Tibial nerve (tissue), 4 donors: Measurements from ENCODE around the gene TM9SF3. TPM values are rescaled to one million over a fixed set of nuclear protein-coding genes. Genes with fewer than 3 reads are reported as not detected.

Experiments used
- DNase-seq, 2 donors: peaks; one replicate each; pipeline ENCODE4 v3.0.0-alpha.2; 2019; ENCODE audit warnings: low spot score in 2 of 2
- H3K27ac ChIP-seq, 4 donors: fragments of 200-600 bp; sonication (generic) in 3 of 4; one replicate each; pipeline ENCODE4 v1.5.1; 2017 to 2019; ENCODE audit warnings: mild to moderate bottlenecking in 1 of 4
- H3K27me3 ChIP-seq, 2 donors: fragments of 200-600 bp; sonication (generic) in 1 of 2; one replicate each; pipeline versions ENCODE4 v1.5.1 to v1.6.0; 2017 to 2019
- H3K36me3 ChIP-seq, 3 donors: fragments of 200-600 bp; sonication (generic); one replicate each; pipeline ENCODE4 v1.5.1; 2018 to 2019
- H3K4me1 ChIP-seq, 4 donors: fragments of 200-600 bp; sonication (generic) in 3 of 4; one replicate each; pipeline ENCODE4 v1.5.1; 2017 to 2019
- H3K4me3 ChIP-seq, 4 donors: fragments of 200-600 bp; sonication (generic) in 3 of 4; one replicate each; pipeline ENCODE4 v1.5.1; 2017 to 2019; ENCODE audit warnings: mild to moderate bottlenecking in 1 of 4, moderate library complexity in 1 of 4
- H3K9me3 ChIP-seq, 4 donors: fragments of 200-600 bp; sonication (generic) in 3 of 4; one replicate each; pipeline ENCODE4 v1.5.1; 2017 to 2019
- EP300 ChIP-seq, 2 donors: sonication (generic); formaldehyde crosslinking; IDR thresholded peaks; one replicate each; pipeline ENCODE4 v1.6.1; 2017; ENCODE audit warnings: antibody characterized with exemption in 2 of 2, mild to moderate bottlenecking in 1 of 2
- POLR2A ChIP-seq, 2 donors: fragments of 450-650 bp; IDR thresholded peaks; one replicate each; pipeline ENCODE4 v1.6.1; 2017; ENCODE audit warnings: antibody characterized with exemption in 2 of 2, mild to moderate bottlenecking in 2 of 2, moderate library complexity in 2 of 2
- WGBS, 2 donors: methylation state at CpG; one replicate each; pipeline ENCODE4 v1.1.5; 2018; 5-methylcytosine and 5-hydroxymethylcytosine counted together
- total RNA-seq, 4 donors: library from RNA; depleted of rRNA; stranded (reverse); fragments of >200 nt; gene quantifications; one replicate each; pipeline ENCODE4 v1.1.0, GENCODE V29; 2016
- TF ChIP-seq, protein P1 (sequence below), 5 experiments: fragments of 200-600 bp in 3 of 5; fragments of 450-650 bp in 2 of 5; sonication (generic) in 3 of 5; IDR thresholded peaks; one replicate each; pipeline ENCODE4 v1.5.1; 2016 to 2019; ENCODE audit warnings: antibody characterized with exemption in 5 of 5, mild to moderate bottlenecking in 3 of 5, moderate library complexity in 2 of 5

TM9SF3 gene
- total RNA-seq, 4 donors from 2014 or later = 79.5 to 98.8 (median 90.2) TPM

DNA sequence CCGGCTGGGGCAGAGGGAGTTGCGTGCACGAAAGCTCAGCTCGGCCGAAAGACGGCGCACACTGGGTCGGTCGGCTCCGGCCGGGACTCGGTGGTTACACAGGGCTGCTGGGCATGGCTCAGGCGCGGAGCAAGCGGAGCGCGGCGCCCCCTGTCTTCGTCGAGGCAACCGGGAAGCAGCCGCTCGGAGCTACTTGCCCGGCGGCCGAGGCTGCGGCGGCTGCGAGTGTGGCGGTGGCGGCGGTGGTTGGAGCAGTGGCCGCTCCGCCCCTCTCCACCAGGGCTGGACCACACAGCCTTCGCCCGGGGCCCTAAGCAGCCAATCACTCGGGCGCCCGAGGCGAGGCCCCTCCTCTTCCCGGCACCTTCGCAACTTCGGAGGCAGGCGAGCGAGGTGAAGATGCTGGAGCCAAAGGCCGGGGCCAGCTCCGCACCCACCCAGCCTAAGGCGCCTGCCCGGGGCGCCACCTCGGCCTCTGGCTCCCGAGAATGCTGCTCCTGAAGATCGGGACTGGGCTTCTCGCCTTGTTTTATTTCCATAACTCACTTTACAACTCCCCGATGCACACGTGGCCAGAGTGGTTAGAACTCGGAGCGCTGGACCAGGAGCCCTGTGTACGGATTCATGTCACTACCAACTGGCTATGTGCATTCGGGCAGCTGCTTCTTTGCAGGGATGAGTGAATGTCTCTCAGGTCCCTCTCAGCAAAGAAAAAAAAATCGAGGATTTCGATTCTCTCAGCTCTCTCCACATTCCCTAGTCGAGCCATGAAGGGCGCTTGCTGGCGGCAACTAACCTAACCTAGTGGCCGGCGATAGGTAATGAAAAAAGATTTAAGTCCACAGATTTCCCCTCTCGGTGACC lies 72.9 kb downstream of the TM9SF3 start, which contains the start of gene TLL2:
Gene TLL2 (minus strand): TSS at position 229 of the 864 bp plus-strand sequence. CDS start 241 bp downstream, outside the sequence.
- DNase-seq = peak; percentile 58 to 63
- 2 to 3% methylated on average over 28 to 51 of the region's 68 CpGs for WGBS, 2 donors
- TF ChIP-seq, protein P1, sequence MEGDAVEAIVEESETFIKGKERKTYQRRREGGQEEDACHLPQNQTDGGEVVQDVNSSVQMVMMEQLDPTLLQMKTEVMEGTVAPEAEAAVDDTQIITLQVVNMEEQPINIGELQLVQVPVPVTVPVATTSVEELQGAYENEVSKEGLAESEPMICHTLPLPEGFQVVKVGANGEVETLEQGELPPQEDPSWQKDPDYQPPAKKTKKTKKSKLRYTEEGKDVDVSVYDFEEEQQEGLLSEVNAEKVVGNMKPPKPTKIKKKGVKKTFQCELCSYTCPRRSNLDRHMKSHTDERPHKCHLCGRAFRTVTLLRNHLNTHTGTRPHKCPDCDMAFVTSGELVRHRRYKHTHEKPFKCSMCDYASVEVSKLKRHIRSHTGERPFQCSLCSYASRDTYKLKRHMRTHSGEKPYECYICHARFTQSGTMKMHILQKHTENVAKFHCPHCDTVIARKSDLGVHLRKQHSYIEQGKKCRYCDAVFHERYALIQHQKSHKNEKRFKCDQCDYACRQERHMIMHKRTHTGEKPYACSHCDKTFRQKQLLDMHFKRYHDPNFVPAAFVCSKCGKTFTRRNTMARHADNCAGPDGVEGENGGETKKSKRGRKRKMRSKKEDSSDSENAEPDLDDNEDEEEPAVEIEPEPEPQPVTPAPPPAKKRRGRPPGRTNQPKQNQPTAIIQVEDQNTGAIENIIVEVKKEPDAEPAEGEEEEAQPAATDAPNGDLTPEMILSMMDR (IDR thresholded peaks at IDR 0.05) = peak; percentile 54 to 90 (median 80)
- TF ChIP-seq POLR2A (IDR thresholded peaks at IDR 0.05) = peak in 1 of 2 donors; percentile 30
- peak in 1 of 2 donors; percentile 71 for TF ChIP-seq EP300 (IDR thresholded peaks at IDR 0.05)
- peaks cover 0 to 15% of the 10 kb centered on the region in 2 donors for H3K27me3 ChIP-seq
- peaks cover 0 to 25% (median 15%) of the 10 kb centered on the region in 4 donors for H3K4me1 ChIP-seq
- H3K36me3 ChIP-seq = no peaks in the 10 kb centered on the region
- H3K9me3 ChIP-seq = no peaks in the 10 kb centered on the region
- H3K4me3 ChIP-seq = peak within 1 kb of the TSS; percentile 37 to 64 (median 49)
- peak within 1 kb of the TSS in 1 of 4 donors; percentile 25 for H3K27ac ChIP-seq

DNA sequence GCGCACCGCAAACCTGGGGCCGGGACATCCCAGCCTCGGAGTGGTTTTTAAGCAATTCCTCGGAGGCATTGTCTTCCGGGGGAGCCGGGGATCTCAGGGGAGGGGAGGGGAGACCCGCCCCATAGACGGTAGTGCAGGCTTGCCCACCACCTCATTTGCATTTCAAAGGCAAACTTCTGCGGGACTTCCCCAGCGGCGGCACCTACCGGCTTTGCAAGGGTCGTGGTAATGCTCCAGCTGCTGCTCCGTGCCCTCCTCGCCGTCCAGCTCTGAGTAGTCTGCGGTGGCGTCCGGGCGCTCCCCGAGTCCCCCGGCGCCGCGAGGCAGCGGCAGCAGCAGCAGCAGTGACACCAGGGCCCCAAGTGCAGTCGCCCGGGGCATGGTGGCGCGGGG lies 73.5 kb downstream of the TM9SF3 start:
- Histone ChIP-seq H3K4me3 (peak overlapping the region; percentile 37 to 64 (median 49)), H3K4me1 (peaks cover 0 to 25% (median 15%) of the 10 kb centered on the region in 4 donors), H3K27me3 (peaks cover 0 to 15% of the 10 kb centered on the region in 2 donors), H3K27ac (peak overlapping the region in 1 of 4 donors; percentile 25), H3K36me3 (no peaks in the 10 kb centered on the region), H3K9me3 (no peaks in the 10 kb centered on the region)
- DNase-seq = no peak
- TF ChIP-seq POLR2A (IDR thresholded peaks at IDR 0.05) = no peak
- 0 to 1% methylated on average over 24 to 31 of the region's 31 CpGs for WGBS, 2 donors

DNA sequence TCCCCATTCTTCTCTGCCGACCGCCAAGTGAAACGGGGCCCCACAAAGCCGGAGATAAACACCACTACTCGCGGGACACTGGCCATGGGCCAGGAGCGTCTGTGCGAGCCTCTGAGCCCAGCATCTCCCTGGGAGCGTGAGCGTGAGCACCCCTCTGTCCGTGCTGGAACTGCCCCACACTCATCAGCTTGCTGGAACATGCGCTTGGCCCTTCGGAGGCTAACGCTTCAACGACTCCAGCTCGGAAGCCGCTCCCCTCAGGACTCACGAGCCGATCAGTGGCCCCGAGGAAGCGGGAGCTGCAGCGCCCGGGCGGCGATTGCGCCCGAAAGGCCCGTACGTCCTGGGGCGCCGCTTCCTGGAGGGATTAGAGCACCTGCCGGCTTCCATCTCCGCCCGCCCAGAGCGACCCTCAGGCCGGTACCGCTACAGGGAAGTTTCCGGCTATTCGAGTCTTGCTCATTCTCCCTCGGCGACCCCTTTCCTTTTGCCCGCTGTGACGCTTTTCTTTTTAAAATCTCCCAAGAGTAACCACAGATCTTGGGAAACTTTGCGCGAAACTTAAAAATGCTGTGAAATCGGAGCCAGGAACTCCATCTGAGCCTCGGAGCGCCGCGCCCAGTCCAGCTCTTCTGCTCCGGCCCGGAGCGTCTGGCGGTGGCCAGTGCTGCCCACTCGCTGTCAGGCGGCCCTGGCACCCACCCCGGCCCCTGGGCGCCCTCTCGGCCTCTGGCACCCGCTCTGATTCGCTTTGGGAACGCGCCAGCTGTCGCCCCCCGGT lies 74.1 kb downstream of the TM9SF3 start:
- no peak for DNase-seq
- Histone ChIP-seq H3K27ac (peak overlapping the region in 1 of 4 donors; percentile 25), H3K27me3 (peaks cover 0 to 15% of the 10 kb centered on the region in 2 donors), H3K36me3 (no peaks in the 10 kb centered on the region), H3K4me3 (peak overlapping the region; percentile 37 to 64 (median 49)), H3K4me1 (peaks cover 0 to 25% (median 15%) of the 10 kb centered on the region in 4 donors), H3K9me3 (no peaks in the 10 kb centered on the region)
- WGBS, 2 donors = 0 to 1% methylated on average over 27 to 62 of the region's 65 CpGs
- no peak for TF ChIP-seq POLR2A (IDR thresholded peaks at IDR 0.05)
- no peak for TF ChIP-seq EP300 (IDR thresholded peaks at IDR 0.05)
- TF ChIP-seq, protein P1 (IDR thresholded peaks at IDR 0.05) = no peak

DNA sequence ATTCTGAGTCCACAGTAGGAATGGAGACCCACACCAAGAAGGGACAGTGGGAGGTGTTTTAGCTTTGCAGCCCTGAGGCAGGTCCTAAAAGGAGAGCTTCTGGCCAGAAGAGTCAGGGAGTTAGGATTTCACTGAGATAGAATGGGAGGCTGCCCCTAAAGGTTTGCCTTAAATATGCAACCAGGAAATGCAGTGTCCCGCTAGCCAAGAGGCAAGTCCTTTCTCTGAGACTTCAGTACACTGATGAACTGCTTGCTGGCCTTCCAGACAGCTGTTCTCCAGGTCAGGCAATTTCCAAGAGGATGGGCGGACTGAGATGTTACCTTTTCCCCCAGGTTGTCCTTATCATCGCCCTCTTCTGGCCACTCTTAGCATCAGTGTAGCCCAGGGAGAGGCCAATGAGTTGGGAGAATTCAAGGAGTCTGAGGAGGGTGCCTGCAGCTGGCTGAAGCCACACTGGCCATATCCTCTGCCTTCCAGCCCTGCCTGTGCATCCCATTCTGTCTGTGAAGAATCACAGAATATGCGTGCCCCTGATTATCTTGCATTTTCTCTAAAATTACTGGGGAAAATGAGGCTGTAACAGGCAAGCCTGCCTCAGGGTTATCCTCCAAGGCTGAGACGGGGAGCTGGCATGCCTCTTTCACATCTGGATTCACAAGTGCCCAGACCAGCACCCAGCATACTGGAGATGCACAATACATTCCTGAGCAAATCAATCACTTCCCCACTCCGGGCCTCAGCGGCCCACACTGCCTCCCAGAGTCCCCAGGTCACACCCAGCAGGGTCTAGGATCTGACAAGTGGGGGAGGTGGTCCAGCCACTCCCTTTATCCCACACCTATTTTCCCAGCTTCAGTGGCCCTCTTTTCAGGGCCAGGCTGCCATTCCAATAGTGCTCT lies 75.5 kb downstream of the TM9SF3 start:
- 53 to 60% methylated on average over 6 to 7 of the region's 7 CpGs for WGBS, 2 donors
- Histone ChIP-seq H3K36me3 (no peaks in the 10 kb centered on the region), H3K27me3 (peaks cover 0 to 15% of the 10 kb centered on the region in 2 donors), H3K4me3 (no peak overlapping the region), H3K4me1 (peaks cover 0 to 25% (median 15%) of the 10 kb centered on the region in 4 donors), H3K27ac (no peak overlapping the region), H3K9me3 (no peaks in the 10 kb centered on the region)
- DNase-seq = peak in 1 of 2 donors; percentile 28
- TF ChIP-seq EP300 (IDR thresholded peaks at IDR 0.05) (no peak), POLR2A (IDR thresholded peaks at IDR 0.05) (no peak)
- TF ChIP-seq, protein P1 (IDR thresholded peaks at IDR 0.05) = peak; percentile 21 to 42 (median 29)
